ENCODE data around the gene MAPK8IP3. TPM values are rescaled to one million over a fixed set of nuclear protein-coding genes. Genes with fewer than 3 reads are reported as not detected.

The MAPK8IP3 gene
- total RNA-seq, 1 experiment from 2014 or later: 41.1 TPM

GRCh38 chr16:1770328-1771187 lies 64.6 kb downstream of the MAPK8IP3 start:
- CTCF ChIA-PET: no interaction called here
- Histone ChIP-seq H3K9me3 (ENCODE audit: low read length) (no peaks in the 10 kb centered on the region), H3K79me2 (ENCODE audit: low read length) (peaks cover 34% of the 10 kb centered on the region), H3K9ac (ENCODE audit: low read length) (peak overlapping the region; percentile 93), H3K4me2 (ENCODE audit: low read length) (peak overlapping the region; percentile 100), H3K27me3 (ENCODE audit: low read length) (no peaks in the 10 kb centered on the region), H4K20me1 (ENCODE audit: low read length) (peaks cover 3% of the 10 kb centered on the region; the same call in 1 of the 2 replicates), H3K4me3 (ENCODE audit: low read length) (peak overlapping the region; percentile 86), H3K9me2 (replicated peaks; ENCODE audit: low read length) (no peaks in the 10 kb centered on the region), H3K4me1 (ENCODE audit: insufficient read depth, low read length) (peaks cover 12% of the 10 kb centered on the region; the same call in 1 of the 2 replicates), H3K27ac (ENCODE audit: low read length) (no peak overlapping the region), H3F3A (ENCODE audit: low read length, unreplicated experiment) (no peaks in the 10 kb centered on the region), H3K36me3 (ENCODE audit: low read depth, low read length) (no peaks in the 10 kb centered on the region), H2AFZ (ENCODE audit: low read length) (no peak overlapping the region)
- intact Hi-C loops (cut with micrococcal nuclease): loop anchor here (5.0 kb wide), 1 partner anchor 93 kb away; the partner anchor contains the start of gene JPT2
- TF ChIP-seq CTCF (conservative IDR thresholded peaks at IDR 0.05; ENCODE audit: low read depth, low read length) (no peak), EZH2phosphoT487 (IDR thresholded peaks at IDR 0.05; ENCODE audit: borderline replicate concordance, low read length) (no peak), EZH2 (IDR thresholded peaks at IDR 0.05; ENCODE audit: low read length, unreplicated experiment) (no peak)
- BruUV-seq (replicated peaks): TSS peak; percentile 17
- POLR2A ChIA-PET (ENCODE audit: unreplicated experiment): interaction anchor here (0.5 kb wide), 2 partner anchors 24 to 637 kb away, joined by 3 to 4 read pairs; no protein-coding TSS in a partner anchor
- ATAC-seq: peak; percentile 48
- DNase-seq: peak; percentile 60

- Histone ChIP-seq H3K27me3 (ENCODE audit: low read length) (no peaks in the 10 kb centered on the region), H2AFZ (ENCODE audit: low read length) (0 out of 2 replicates have a peak within 1 kb of the TSS, but pooled peaks have one; percentile 64), H3K27ac (ENCODE audit: low read length) (peak within 1 kb of the TSS; percentile 65), H3F3A (ENCODE audit: low read length, unreplicated experiment) (no peaks in the 10 kb centered on the region), H3K9ac (ENCODE audit: low read length) (peak within 1 kb of the TSS; percentile 93), H4K20me1 (ENCODE audit: low read length) (peaks cover 3% of the 10 kb centered on the region; the same call in 1 of the 2 replicates), H3K4me3 (ENCODE audit: low read length) (peak within 1 kb of the TSS; percentile 86), H3K36me3 (ENCODE audit: low read depth, low read length) (no peaks in the 10 kb centered on the region), H3K4me2 (ENCODE audit: low read length) (peak within 1 kb of the TSS; percentile 100), H3K4me1 (ENCODE audit: insufficient read depth, low read length) (peaks cover 12% of the 10 kb centered on the region; the same call in 1 of the 2 replicates), H3K9me2 (replicated peaks; ENCODE audit: low read length) (no peaks in the 10 kb centered on the region), H3K9me3 (ENCODE audit: low read length) (no peaks in the 10 kb centered on the region), H3K79me2 (ENCODE audit: low read length) (peaks cover 34% of the 10 kb centered on the region)
- DNase-seq (peak; percentile 58), ATAC-seq (peak; percentile 32)
- intact Hi-C loops (cut with micrococcal nuclease): loop anchor here (5.0 kb wide), 1 partner anchor 94 kb away; the partner anchor contains the start of gene JPT2
- no TSS peak for BruUV-seq (replicated peaks)
- TF ChIP-seq EZH2 (IDR thresholded peaks at IDR 0.05; ENCODE audit: low read length, unreplicated experiment) (no peak), EZH2phosphoT487 (IDR thresholded peaks at IDR 0.05; ENCODE audit: borderline replicate concordance, low read length) (no peak), CTCF (conservative IDR thresholded peaks at IDR 0.05; ENCODE audit: low read depth, low read length) (no peak)
- POLR2A ChIA-PET (ENCODE audit: unreplicated experiment): interaction anchor here (0.5 kb wide), 1 partner anchor 25 kb away, joined by 3 read pairs; no protein-coding TSS in a partner anchor
- CTCF ChIA-PET: no interaction called here
Measured at GRCh38 chr16:1771188-1771863, 65.3 kb downstream of the MAPK8IP3 start, which contains the start of gene NME3. Gene NME3, minus strand, starts transcription at chr16:1771543. Its CDS starts 9 bp downstream, at chr16:1771534.
